22Rv1 (cell line): Measurements from ENCODE around the gene SRPK2.
"Not testable (repeated sequence)": the region's sequence is repeated elsewhere in the genome, so short reads cannot be mapped to it uniquely, and the experiment has no call there.

Experiments used
- H3K27ac ChIP-seq: fragments of 450-650 bp; 2 replicates; pipeline ENCODE4 v1.5.1; 2017
- CTCF ChIP-seq: fragments of 450-650 bp; IDR thresholded peaks from 2 replicates; pipeline ENCODE4 v1.5.1; 2017; ENCODE audit warnings: mild to moderate bottlenecking
- ZFX ChIP-seq: fragments of 450-650 bp; IDR thresholded peaks from 2 replicates; pipeline ENCODE4 v1.6.1; 2017; ENCODE audit warnings: antibody characterized with exemption, borderline replicate concordance

The SRPK2 gene

GRCh38 chr7:105388356-105389087 is at the start of gene SRPK2:
TSS of gene SRPK2 (minus strand) at chr7:105388921.
- peak within 1 kb of the TSS; percentile 69 for H3K27ac ChIP-seq
- TF ChIP-seq CTCF, result no peak
- TF ChIP-seq ZFX, result no peak

GRCh38 chr7:105438254-105438653 is 49.5 kb upstream of the SRPK2 start:
- no peak overlapping the region for H3K27ac ChIP-seq
- no peak for TF ChIP-seq CTCF
- TF ChIP-seq ZFX, result no peak

- H3K27ac ChIP-seq, result not testable (repeated sequence)
Observed at GRCh38 chr7:105437356-105437755, 48.6 kb upstream of the SRPK2 start.

GRCh38 chr7:105429746-105430612 is 41.3 kb upstream of the SRPK2 start:
- TF ChIP-seq ZFX (no peak), CTCF (peak; percentile 91)
- H3K27ac ChIP-seq, result no peak overlapping the region

- TF ChIP-seq CTCF (no peak), ZFX (no peak)
- H3K27ac ChIP-seq, result no peak overlapping the region
Observed at GRCh38 chr7:105426606-105427146, 38.0 kb upstream of the SRPK2 start.

- TF ChIP-seq CTCF (no peak), ZFX (no peak)
Observed at GRCh38 chr7:105423987-105424386, 35.3 kb upstream of the SRPK2 start.

GRCh38 chr7:105413887-105414437 is 25.2 kb upstream of the SRPK2 start:
- TF ChIP-seq ZFX (no peak), CTCF (no peak)
- H3K27ac ChIP-seq, result no peak overlapping the region

More at GRCh38 chr7:105423987-105424386, 35.3 kb upstream of the SRPK2 start:
- H3K27ac ChIP-seq, result no peak overlapping the region

GRCh38 chr7:105410774-105411173 is 22.1 kb upstream of the SRPK2 start:
- not testable (repeated sequence) for H3K27ac ChIP-seq

GRCh38 chr7:105409775-105410174 is 21.1 kb upstream of the SRPK2 start:
- not testable (repeated sequence) for H3K27ac ChIP-seq
